ENCODE data around the gene BRD2.

Gene BRD2

DNA sequence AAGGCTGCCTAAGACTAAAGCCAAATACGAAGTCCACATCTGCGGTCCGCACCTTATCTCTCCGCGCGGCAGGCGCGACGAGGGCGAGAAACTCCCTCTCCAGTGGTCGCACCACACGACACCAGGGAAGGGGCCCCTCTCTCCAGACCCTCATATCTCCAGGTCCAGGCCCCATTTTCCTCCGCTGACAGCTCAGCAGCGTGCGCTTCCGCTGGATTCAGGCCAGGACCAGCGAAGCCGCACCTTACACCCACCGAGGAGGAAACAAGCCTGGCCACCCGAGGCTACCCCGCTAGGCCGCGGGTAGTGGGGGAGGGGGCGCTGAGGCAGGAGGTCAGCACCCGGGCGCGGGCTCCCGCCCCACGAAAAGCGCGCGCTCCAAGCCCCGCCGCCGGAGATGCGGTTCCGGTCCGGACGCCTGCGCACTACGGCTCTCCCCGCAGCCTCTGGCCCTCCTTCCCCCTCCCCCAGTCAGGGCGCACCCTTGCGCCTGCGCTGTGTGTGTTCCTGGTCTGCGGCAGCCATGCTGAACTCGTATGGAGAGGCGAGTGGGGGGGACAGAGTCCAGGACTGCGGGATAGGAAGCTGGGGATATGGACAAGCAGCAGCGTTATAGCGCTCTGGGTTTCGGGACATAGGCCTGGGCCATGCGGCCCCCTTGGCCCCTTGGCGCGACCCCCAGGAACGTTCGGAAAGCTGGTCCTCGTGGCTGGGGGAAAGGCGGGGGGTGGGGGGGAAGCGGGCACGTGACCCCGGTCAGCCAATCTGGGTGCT is at the start of gene BRD2:
BRD2 (plus strand) TSS at position 502 of the 774 bp plus-strand sequence. CDS start 4,305 bp downstream, outside the sequence.
- TF ChIP-seq, protein P1, sequence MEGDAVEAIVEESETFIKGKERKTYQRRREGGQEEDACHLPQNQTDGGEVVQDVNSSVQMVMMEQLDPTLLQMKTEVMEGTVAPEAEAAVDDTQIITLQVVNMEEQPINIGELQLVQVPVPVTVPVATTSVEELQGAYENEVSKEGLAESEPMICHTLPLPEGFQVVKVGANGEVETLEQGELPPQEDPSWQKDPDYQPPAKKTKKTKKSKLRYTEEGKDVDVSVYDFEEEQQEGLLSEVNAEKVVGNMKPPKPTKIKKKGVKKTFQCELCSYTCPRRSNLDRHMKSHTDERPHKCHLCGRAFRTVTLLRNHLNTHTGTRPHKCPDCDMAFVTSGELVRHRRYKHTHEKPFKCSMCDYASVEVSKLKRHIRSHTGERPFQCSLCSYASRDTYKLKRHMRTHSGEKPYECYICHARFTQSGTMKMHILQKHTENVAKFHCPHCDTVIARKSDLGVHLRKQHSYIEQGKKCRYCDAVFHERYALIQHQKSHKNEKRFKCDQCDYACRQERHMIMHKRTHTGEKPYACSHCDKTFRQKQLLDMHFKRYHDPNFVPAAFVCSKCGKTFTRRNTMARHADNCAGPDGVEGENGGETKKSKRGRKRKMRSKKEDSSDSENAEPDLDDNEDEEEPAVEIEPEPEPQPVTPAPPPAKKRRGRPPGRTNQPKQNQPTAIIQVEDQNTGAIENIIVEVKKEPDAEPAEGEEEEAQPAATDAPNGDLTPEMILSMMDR (IDR thresholded peaks at IDR 0.05), result peak; percentile 23
- H3K4me1 ChIP-seq (ENCODE audit: control insufficient read depth in 1 of 2, insufficient read depth in 1 of 2, low read depth in 1 of 2, low read length in 1 of 2), result peaks cover 29 to 34% of the 10 kb centered on the region in 2 experiments

GRCh38 chr6:32920715-32921114 is 47.7 kb upstream of the BRD2 start:
- Histone ChIP-seq H3K9me3 (no peaks in the 10 kb centered on the region), H3K36me3 (no peaks in the 10 kb centered on the region), H3K27me3 (no peaks in the 10 kb centered on the region), H3K4me3 (ENCODE audit: low read depth in 1 of 2, low read length in 1 of 2) (peak overlapping the region in 1 of 2 experiments; percentile 1), H3K4me1 (ENCODE audit: control insufficient read depth in 1 of 2, insufficient read depth in 1 of 2, low read depth in 1 of 2, low read length in 1 of 2) (peaks cover 13 to 21% of the 10 kb centered on the region in 2 experiments), H3K27ac (peak overlapping the region; percentile 69)
- TF ChIP-seq, protein P1 (IDR thresholded peaks at IDR 0.05), result no peak

More for the DNA sequence above, at the start of gene BRD2:
- H3K4me3 ChIP-seq (ENCODE audit: low read depth in 1 of 2, low read length in 1 of 2), result peak within 1 kb of the TSS; percentile 96 to 97
- peaks cover 6% of the 10 kb centered on the region for H3K36me3 ChIP-seq
- H3K27ac ChIP-seq, result peak within 1 kb of the TSS; percentile 100
- H3K9me3 ChIP-seq, result no peaks in the 10 kb centered on the region
- H3K27me3 ChIP-seq, result no peaks in the 10 kb centered on the region

DNA sequence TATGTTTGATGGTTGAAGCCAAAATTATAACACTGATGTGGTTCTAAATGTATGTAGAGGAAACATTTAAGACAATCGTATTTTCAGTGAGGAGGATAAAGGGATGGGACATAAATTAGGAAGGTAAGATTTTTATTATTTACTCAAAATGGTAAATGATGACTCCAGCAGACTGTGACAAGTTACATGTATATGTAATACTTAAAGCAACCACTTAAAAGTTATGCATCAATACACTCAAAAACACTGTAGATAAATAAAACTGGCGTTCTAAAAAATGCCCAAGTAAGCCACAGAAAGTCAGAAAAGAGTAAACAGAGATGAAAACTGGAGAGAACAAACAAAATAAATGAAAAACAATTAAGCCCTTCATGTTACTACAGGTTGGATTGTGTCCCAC is 46.3 kb upstream of the BRD2 start:
- Histone ChIP-seq H3K4me1 (ENCODE audit: control insufficient read depth in 1 of 2, insufficient read depth in 1 of 2, low read depth in 1 of 2, low read length in 1 of 2) (peaks cover 11 to 15% of the 10 kb centered on the region in 2 experiments), H3K9me3 (no peaks in the 10 kb centered on the region), H3K27ac (no peak overlapping the region), H3K27me3 (no peaks in the 10 kb centered on the region), H3K4me3 (ENCODE audit: low read depth in 1 of 2, low read length in 1 of 2) (no peak overlapping the region), H3K36me3 (no peaks in the 10 kb centered on the region)
- TF ChIP-seq, protein P1 (IDR thresholded peaks at IDR 0.05), result no peak

DNA sequence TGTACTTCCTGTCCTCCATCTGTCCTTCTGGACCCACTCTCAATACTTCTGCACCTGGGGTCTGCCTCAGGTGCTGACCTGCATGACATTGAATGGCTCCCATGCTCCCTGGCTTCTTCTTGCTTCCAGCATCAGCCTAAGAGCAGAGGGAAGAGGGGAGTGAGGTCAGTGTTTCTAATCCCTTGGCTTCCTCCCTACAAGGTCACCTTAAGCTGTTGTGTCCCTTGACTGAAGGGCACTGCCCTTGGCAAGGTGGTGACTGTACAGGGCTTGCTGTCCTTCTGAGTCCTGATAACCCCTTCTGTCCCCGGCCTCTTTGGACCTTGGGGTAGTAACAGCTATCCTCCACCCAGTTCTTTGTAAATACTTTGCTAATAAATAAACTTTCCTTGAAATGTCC is 37.2 kb upstream of the BRD2 start:
- no peak overlapping the region for H3K4me3 ChIP-seq (ENCODE audit: low read depth in 1 of 2, low read length in 1 of 2)
- no peaks in the 10 kb centered on the region for H3K9me3 ChIP-seq
- TF ChIP-seq, protein P1 (IDR thresholded peaks at IDR 0.05), result no peak
- no peak overlapping the region for H3K27ac ChIP-seq
- H3K36me3 ChIP-seq, result no peaks in the 10 kb centered on the region
- H3K27me3 ChIP-seq, result no peaks in the 10 kb centered on the region
- H3K4me1 ChIP-seq (ENCODE audit: control insufficient read depth in 1 of 2, insufficient read depth in 1 of 2, low read depth in 1 of 2, low read length in 1 of 2), result peaks cover 24% of the 10 kb centered on the region in 2 experiments

DNA sequence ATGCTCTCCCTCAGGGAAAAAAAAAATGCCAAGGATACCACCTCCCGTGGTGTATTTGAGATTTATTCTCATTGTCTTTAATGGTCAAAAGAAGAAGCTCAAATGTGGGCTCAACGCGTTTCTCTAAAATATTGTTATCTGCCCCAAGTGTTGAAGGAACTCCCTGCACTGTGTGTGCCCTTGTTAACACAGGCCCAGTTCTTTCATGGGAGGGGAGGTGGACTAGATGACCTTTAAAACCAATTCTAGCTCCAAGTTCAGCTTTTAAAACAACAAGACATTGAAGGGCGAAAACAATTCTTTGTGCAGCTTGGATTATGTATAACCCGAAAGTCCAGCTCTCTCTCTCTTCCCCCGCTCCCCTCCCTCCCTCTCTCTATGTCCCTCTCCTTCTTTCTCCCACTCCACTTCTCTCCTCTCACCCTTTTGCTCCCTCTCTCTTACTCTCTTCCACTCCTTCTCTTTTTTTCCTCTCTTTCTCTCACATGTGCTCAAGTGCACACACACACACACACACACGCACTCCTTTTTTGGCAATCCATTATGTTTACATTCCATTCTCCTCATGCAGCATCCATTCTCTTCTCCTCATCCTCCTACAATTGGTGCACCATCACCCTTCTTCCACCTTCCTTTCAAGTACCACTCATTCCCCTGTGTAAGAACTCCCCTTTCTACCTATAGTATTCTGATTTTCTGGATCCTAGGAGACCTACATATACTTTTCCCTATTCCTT is 36.1 kb upstream of the BRD2 start:
- H3K36me3 ChIP-seq, result no peaks in the 10 kb centered on the region
- TF ChIP-seq, protein P1 (IDR thresholded peaks at IDR 0.05), result no peak
- H3K27me3 ChIP-seq, result no peaks in the 10 kb centered on the region
- H3K4me3 ChIP-seq (ENCODE audit: low read depth in 1 of 2, low read length in 1 of 2), result no peak overlapping the region
- H3K9me3 ChIP-seq, result no peaks in the 10 kb centered on the region
- no peak overlapping the region for H3K27ac ChIP-seq
- H3K4me1 ChIP-seq (ENCODE audit: control insufficient read depth in 1 of 2, insufficient read depth in 1 of 2, low read depth in 1 of 2, low read length in 1 of 2), result peaks cover 34% of the 10 kb centered on the region in 2 experiments
